HepG2 (cell line): ENCODE measurements around the gene UNC13D. TPM values are rescaled to one million over a fixed set of nuclear protein-coding genes. Genes with fewer than 3 reads are reported as not detected.
A peak's percentile ranks its signal among the peaks of the same experiment; 100 is the strongest.

Source experiments
- CEBPB ChIP-seq: IDR thresholded peaks from 2 replicates; pipeline ENCODE4 v1.6.1; 2011; ENCODE audit warnings: low read depth, low read length, improper control_type of control experiment, borderline replicate concordance
- CHD2 ChIP-seq: IDR thresholded peaks from 2 replicates; pipeline ENCODE4 v1.6.1; 2011; ENCODE audit warnings: low read depth, low read length, improper control_type of control experiment
- KDM5B ChIP-seq: sonication (generic); formaldehyde crosslinking; IDR thresholded peaks from 2 replicates; pipeline ENCODE4 v1.4.0; 2020; ENCODE audit warnings: missing genetic modification reagents, mild to moderate bottlenecking, borderline replicate concordance
- KLF12 ChIP-seq: sonication (generic); formaldehyde crosslinking; IDR thresholded peaks from 2 replicates; pipeline ENCODE4 v1.4.0; 2020; ENCODE audit warnings: missing genetic modification reagents, borderline replicate concordance
- MAZ ChIP-seq, 2 experiments: sonication (generic) in 1 of 2; formaldehyde crosslinking in 1 of 2; IDR thresholded peaks; 2 replicates each; pipeline versions ENCODE4 v1.5.0 to v1.6.1; 2012 to 2020; ENCODE audit warnings: low read depth in 2 of 2, mild to moderate bottlenecking in 2 of 2, borderline replicate concordance in 1 of 2, improper control_type of control experiment in 1 of 2, low read length in 1 of 2, missing genetic modification reagents in 1 of 2, moderate library complexity in 1 of 2
- MXI1 ChIP-seq: IDR thresholded peaks from 3 replicates; pipeline ENCODE4 v1.6.1; 2012; ENCODE audit warnings: low read depth, low read length, inconsistent platforms, borderline replicate concordance
- NAIF1 ChIP-seq: sonication (generic); formaldehyde crosslinking; IDR thresholded peaks from 2 replicates; pipeline ENCODE4 v1.5.0; 2020; ENCODE audit warnings: mild to moderate bottlenecking, missing genetic modification reagents, borderline replicate concordance
- RBFOX2 ChIP-seq: fragments of 200-400 bp; formaldehyde crosslinking; IDR thresholded peaks from 2 replicates; pipeline ENCODE4 v1.6.1; 2017; ENCODE audit warnings: low read depth, mild to moderate bottlenecking, low read length
- SMAD3 ChIP-seq: sonication (generic); formaldehyde crosslinking; IDR thresholded peaks from 2 replicates; pipeline ENCODE4 v1.4.0; 2020; ENCODE audit warnings: missing genetic modification reagents
- SPEN ChIP-seq: sonication (generic); formaldehyde crosslinking; IDR thresholded peaks from 2 replicates; pipeline ENCODE4 v1.5.1; 2020; ENCODE audit warnings: low read depth, mild to moderate bottlenecking, missing genetic modification reagents
- TCF7L2 ChIP-seq: IDR thresholded peaks from 2 replicates; pipeline ENCODE4 v1.6.1; 2011; ENCODE audit warnings: mild to moderate bottlenecking, low read depth, low read length, moderate library complexity
- TEAD2 ChIP-seq: sonication (generic); formaldehyde crosslinking; IDR thresholded peaks from 2 replicates; pipeline ENCODE4 v1.9.0; 2021; ENCODE audit warnings: missing genetic modification reagents
- ZNF292 ChIP-seq: sonication (generic); formaldehyde crosslinking; IDR thresholded peaks from 2 replicates; pipeline ENCODE4 v1.8.1; 2022; ENCODE audit warnings: mild to moderate bottlenecking, low read depth, missing genetic modification reagents, borderline replicate concordance
- ZNF33A ChIP-seq: sonication (generic); formaldehyde crosslinking; IDR thresholded peaks from 2 replicates; pipeline ENCODE4 v1.5.1; 2020; ENCODE audit warnings: missing genetic modification reagents, mild to moderate bottlenecking, moderate library complexity, borderline replicate concordance
- ZNF343 ChIP-seq: sonication (generic); formaldehyde crosslinking; IDR thresholded peaks from 2 replicates; pipeline ENCODE4 v1.4.0; 2020; ENCODE audit warnings: mild to moderate bottlenecking, missing genetic modification reagents
- ZNF451 ChIP-seq: sonication (generic); formaldehyde crosslinking; IDR thresholded peaks from 2 replicates; pipeline ENCODE4 v1.5.0; 2020; ENCODE audit warnings: mild to moderate bottlenecking, missing genetic modification reagents
- ZNF670 ChIP-seq: sonication (generic); formaldehyde crosslinking; IDR thresholded peaks from 2 replicates; pipeline ENCODE4 v1.8.0; 2022; ENCODE audit warnings: mild to moderate bottlenecking, missing genetic modification reagents, borderline replicate concordance
- ZNF737 ChIP-seq: sonication (generic); formaldehyde crosslinking; IDR thresholded peaks from 2 replicates; pipeline ENCODE4 v1.5.0; 2020; ENCODE audit warnings: missing genetic modification reagents, mild to moderate bottlenecking, borderline replicate concordance
- ZNF891 ChIP-seq: sonication (generic); formaldehyde crosslinking; IDR thresholded peaks from 2 replicates; pipeline ENCODE4 v1.5.0; 2020; ENCODE audit warnings: mild to moderate bottlenecking, missing genetic modification reagents
- ZZZ3 ChIP-seq: sonication (generic); formaldehyde crosslinking; IDR thresholded peaks from 2 replicates; pipeline ENCODE4 v1.4.0; 2020; ENCODE audit warnings: missing genetic modification reagents, mild to moderate bottlenecking, borderline replicate concordance
- polyA plus RNA-seq, 8 experiments: library from polyadenylated mRNA; depleted of rRNA in 3 of 8; stranded (reverse) in 7 of 8; unstranded in 1 of 8; fragments of >200 nt; fragmentation: Illumina TruSeq in 4 of 8; extraction: Trizol in 4 of 8; gene quantifications; 2 replicates each; pipeline versions ENCODE4 v1.2.1 to v1.2.3, GENCODE V29; 2011 to 2016; ENCODE audit warnings: low read depth in 4 of 8, missing spikeins in 1 of 8, mixed read lengths in 1 of 8; ENCODE audit not compliant: insufficient read depth in 1 of 8
- total RNA-seq, 5 experiments: library from RNA; depleted of rRNA; stranded (reverse); fragments of >200 nt; fragmentation: Illumina TruSeq; extraction: Trizol; gene quantifications; 2 replicates each; pipeline ENCODE4 v1.2.3, GENCODE V29; 2016; ENCODE audit warnings: low read depth in 1 of 5
- TF ChIP-seq, protein P1 (sequence below): fragments of 450-650 bp; IDR thresholded peaks from 2 replicates; pipeline ENCODE4 v1.6.1; 2017; ENCODE audit warnings: mild to moderate bottlenecking
- TF ChIP-seq, protein P2 (sequence below): sonication (generic); formaldehyde crosslinking; IDR thresholded peaks from 2 replicates; pipeline ENCODE4 v1.9.0; 2021; ENCODE audit warnings: missing genetic modification reagents, borderline replicate concordance
- TF ChIP-seq, protein P3 (sequence below): sonication (generic); formaldehyde crosslinking; IDR thresholded peaks from 2 replicates; pipeline ENCODE4 v1.4.0; 2020; ENCODE audit warnings: missing genetic modification reagents

Gene UNC13D
- total and polyA plus RNA-seq, 2 of the 13 experiments (the other 11 are each of a cell fraction or from before 2014, with no cell fraction given) = 29.7 to 42.7 TPM

DNA sequence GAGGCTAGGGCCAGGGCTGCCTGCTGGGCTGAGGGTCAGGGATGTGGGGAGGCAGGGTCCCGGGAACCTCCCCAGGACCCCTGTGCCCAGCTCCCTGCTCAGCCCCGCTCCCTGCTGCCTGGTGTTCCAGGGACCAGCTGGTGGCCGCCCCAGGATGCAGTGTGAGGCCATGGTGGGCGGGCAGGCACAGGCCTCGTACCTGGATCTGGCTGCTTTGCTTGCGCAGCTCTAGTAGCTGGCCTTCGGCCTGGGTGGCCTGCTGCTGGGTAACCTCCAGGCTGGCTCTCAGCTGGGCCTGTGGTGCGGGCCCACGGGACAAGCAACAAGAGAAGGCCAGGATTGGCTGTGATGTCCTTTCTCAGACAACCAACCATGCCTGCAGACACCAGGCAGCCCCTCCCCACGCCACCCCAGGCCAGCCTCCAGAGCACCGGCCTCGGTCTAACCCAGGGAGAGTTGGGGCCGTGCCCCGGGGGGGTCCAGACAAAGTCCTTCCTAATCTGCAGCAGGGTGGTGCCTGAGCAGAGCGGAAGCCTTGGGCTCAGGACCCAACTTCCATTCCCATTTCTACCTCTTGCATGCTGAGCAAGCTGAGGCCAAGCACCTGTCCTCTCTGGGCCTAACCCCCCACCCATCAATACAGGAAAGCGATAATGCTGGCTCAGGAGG, 48.5 kb upstream of the UNC13D start (continued):
- no peak for TF ChIP-seq MAZ (IDR thresholded peaks at IDR 0.05; ENCODE audit: borderline replicate concordance, low read depth, low read length)
- TF ChIP-seq MAZ (CRISPR knock-in tag; IDR thresholded peaks at IDR 0.05; ENCODE audit: low read depth) = no peak; the same call in 1 of the 2 replicates
- TF ChIP-seq CEBPB = no peak
- TF ChIP-seq KDM5B = no peak; the same call in 1 of the 2 replicates
- peak; percentile 75; the same call in 1 of the 2 replicates for TF ChIP-seq SPEN
- TF ChIP-seq KLF12 (CRISPR knock-in tag) = peak; percentile 86
- TF ChIP-seq ZNF670 = no peak
- no peak for TF ChIP-seq CHD2
- no peak for TF ChIP-seq ZNF737 (CRISPR knock-in tag)
- TF ChIP-seq ZNF451 = no peak
- no peak for TF ChIP-seq TCF7L2
- no peak for TF ChIP-seq TEAD2 (CRISPR knock-in tag)
- peak; percentile 35 for TF ChIP-seq ZNF292 (CRISPR knock-in tag)
- TF ChIP-seq, protein P1, sequence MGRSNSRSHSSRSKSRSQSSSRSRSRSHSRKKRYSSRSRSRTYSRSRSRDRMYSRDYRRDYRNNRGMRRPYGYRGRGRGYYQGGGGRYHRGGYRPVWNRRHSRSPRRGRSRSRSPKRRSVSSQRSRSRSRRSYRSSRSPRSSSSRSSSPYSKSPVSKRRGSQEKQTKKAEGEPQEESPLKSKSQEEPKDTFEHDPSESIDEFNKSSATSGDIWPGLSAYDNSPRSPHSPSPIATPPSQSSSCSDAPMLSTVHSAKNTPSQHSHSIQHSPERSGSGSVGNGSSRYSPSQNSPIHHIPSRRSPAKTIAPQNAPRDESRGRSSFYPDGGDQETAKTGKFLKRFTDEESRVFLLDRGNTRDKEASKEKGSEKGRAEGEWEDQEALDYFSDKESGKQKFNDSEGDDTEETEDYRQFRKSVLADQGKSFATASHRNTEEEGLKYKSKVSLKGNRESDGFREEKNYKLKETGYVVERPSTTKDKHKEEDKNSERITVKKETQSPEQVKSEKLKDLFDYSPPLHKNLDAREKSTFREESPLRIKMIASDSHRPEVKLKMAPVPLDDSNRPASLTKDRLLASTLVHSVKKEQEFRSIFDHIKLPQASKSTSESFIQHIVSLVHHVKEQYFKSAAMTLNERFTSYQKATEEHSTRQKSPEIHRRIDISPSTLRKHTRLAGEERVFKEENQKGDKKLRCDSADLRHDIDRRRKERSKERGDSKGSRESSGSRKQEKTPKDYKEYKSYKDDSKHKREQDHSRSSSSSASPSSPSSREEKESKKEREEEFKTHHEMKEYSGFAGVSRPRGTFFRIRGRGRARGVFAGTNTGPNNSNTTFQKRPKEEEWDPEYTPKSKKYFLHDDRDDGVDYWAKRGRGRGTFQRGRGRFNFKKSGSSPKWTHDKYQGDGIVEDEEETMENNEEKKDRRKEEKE = no peak
- no peak for TF ChIP-seq SMAD3 (CRISPR knock-in tag)
- no peak for TF ChIP-seq ZNF891 (CRISPR knock-in tag)
- TF ChIP-seq RBFOX2 = peak; percentile 89
- TF ChIP-seq, protein P2, sequence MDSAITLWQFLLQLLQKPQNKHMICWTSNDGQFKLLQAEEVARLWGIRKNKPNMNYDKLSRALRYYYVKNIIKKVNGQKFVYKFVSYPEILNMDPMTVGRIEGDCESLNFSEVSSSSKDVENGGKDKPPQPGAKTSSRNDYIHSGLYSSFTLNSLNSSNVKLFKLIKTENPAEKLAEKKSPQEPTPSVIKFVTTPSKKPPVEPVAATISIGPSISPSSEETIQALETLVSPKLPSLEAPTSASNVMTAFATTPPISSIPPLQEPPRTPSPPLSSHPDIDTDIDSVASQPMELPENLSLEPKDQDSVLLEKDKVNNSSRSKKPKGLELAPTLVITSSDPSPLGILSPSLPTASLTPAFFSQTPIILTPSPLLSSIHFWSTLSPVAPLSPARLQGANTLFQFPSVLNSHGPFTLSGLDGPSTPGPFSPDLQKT (CRISPR knock-in tag) = no peak
- no peak for TF ChIP-seq NAIF1 (CRISPR knock-in tag)
- peak; percentile 78; the same call in 1 of the 2 replicates for TF ChIP-seq ZZZ3 (CRISPR knock-in tag)
- TF ChIP-seq MXI1 = peak; percentile 57; the same call in 1 of the 3 replicates
- TF ChIP-seq, protein P3, sequence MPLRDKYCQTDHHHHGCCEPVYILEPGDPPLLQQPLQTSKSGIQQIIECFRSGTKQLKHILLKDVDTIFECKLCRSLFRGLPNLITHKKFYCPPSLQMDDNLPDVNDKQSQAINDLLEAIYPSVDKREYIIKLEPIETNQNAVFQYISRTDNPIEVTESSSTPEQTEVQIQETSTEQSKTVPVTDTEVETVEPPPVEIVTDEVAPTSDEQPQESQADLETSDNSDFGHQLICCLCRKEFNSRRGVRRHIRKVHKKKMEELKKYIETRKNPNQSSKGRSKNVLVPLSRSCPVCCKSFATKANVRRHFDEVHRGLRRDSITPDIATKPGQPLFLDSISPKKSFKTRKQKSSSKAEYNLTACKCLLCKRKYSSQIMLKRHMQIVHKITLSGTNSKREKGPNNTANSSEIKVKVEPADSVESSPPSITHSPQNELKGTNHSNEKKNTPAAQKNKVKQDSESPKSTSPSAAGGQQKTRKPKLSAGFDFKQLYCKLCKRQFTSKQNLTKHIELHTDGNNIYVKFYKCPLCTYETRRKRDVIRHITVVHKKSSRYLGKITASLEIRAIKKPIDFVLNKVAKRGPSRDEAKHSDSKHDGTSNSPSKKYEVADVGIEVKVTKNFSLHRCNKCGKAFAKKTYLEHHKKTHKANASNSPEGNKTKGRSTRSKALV (CRISPR knock-in tag) = peak; percentile 38; the same call in 1 of the 2 replicates
- TF ChIP-seq ZNF343 (CRISPR knock-in tag) = peak; percentile 80; the same call in 1 of the 2 replicates
- TF ChIP-seq ZNF33A (CRISPR knock-in tag) = no peak
